Endothelial cell (in vitro differentiated cells): ENCODE measurements around the gene ZNF90. TPM values are rescaled to one million over a fixed set of nuclear protein-coding genes. Genes with fewer than 3 reads are reported as not detected.
A peak's percentile ranks its signal among the peaks of the same experiment; 100 is the strongest.
"Not testable (repeated sequence)": the region's sequence is repeated elsewhere in the genome, so short reads cannot be mapped to it uniquely, and the experiment has no call there.

Experiments
- DNase-seq: peaks from one replicate; pipeline ENCODE4 v3.0.0; 2021; ENCODE audit warnings: low spot score
- H3K27ac Mint-ChIP-seq: one replicate; pipeline ENCODE4 v1.8.0; 2021; ENCODE audit warnings: mixed read lengths, inconsistent platforms; ENCODE audit not compliant: unreplicated experiment
- H3K27me3 Mint-ChIP-seq: one replicate; pipeline ENCODE4 v1.8.0; 2021; ENCODE audit warnings: mild to moderate bottlenecking, moderate library complexity, mixed read lengths, inconsistent platforms; ENCODE audit not compliant: unreplicated experiment
- H3K36me3 Mint-ChIP-seq: one replicate; pipeline ENCODE4 v1.8.0; 2021; ENCODE audit warnings: mild to moderate bottlenecking, low read depth, mixed read lengths, inconsistent platforms; ENCODE audit not compliant: unreplicated experiment
- H3K4me1 Mint-ChIP-seq: one replicate; pipeline ENCODE4 v1.8.0; 2021; ENCODE audit warnings: mild to moderate bottlenecking, mixed read lengths, inconsistent platforms; ENCODE audit not compliant: unreplicated experiment
- H3K4me3 Mint-ChIP-seq: one replicate; pipeline ENCODE4 v1.8.0; 2021; ENCODE audit warnings: mild to moderate bottlenecking, mixed read lengths, inconsistent platforms; ENCODE audit not compliant: unreplicated experiment
- H3K9me3 Mint-ChIP-seq: one replicate; pipeline ENCODE4 v1.8.0; 2021; ENCODE audit warnings: mixed read lengths, inconsistent platforms; ENCODE audit not compliant: unreplicated experiment
- total RNA-seq: library from RNA; stranded (reverse); fragmentation: NEBNext Ultra II Directional; extraction: Animal tissue kit (Norgen Biotek cat#: 25700); gene quantifications from one replicate; pipeline ENCODE4 v1.2.1, GENCODE V29; 2021; ENCODE audit not compliant: unreplicated experiment
- TF ChIP-seq, protein P1 (sequence below): fragments of 200-600 bp; sonication (generic); IDR thresholded peaks from one replicate; pipeline ENCODE4 v1.5.0; 2021; ENCODE audit warnings: antibody characterized with exemption; ENCODE audit not compliant: unreplicated experiment

ZNF90 gene
- total RNA-seq, 1 donor from 2014 or later = 16.7 TPM

DNA sequence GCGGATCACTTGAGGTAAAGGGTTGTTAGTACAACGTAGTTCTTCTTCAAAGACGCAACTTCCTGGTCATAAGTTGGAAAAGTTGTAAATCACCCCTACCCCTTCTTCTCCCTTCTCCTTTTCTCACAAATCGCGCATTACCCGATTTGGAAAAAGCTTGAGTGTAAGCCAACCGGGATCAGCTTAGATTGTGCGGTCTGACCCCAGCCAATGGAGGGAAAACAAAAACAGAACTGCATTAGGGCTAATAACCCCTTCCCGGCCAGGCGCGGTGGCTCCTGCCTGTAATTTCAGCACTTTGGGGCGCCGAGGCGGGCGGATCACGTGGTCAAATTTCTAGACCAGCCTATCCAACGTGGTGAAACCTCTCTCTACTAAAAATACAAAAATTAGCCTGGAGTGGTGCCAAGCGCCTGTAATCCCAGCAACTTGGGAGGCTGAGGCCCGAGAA is 806 bp downstream of the ZNF90 start:
- peak; percentile 25 for DNase-seq
- peaks cover 4% of the 10 kb centered on the region for H3K36me3 Mint-ChIP-seq
- peak overlapping the region; percentile 94 for H3K4me3 Mint-ChIP-seq
- TF ChIP-seq, protein P1, sequence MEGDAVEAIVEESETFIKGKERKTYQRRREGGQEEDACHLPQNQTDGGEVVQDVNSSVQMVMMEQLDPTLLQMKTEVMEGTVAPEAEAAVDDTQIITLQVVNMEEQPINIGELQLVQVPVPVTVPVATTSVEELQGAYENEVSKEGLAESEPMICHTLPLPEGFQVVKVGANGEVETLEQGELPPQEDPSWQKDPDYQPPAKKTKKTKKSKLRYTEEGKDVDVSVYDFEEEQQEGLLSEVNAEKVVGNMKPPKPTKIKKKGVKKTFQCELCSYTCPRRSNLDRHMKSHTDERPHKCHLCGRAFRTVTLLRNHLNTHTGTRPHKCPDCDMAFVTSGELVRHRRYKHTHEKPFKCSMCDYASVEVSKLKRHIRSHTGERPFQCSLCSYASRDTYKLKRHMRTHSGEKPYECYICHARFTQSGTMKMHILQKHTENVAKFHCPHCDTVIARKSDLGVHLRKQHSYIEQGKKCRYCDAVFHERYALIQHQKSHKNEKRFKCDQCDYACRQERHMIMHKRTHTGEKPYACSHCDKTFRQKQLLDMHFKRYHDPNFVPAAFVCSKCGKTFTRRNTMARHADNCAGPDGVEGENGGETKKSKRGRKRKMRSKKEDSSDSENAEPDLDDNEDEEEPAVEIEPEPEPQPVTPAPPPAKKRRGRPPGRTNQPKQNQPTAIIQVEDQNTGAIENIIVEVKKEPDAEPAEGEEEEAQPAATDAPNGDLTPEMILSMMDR = no peak
- H3K27me3 Mint-ChIP-seq = peaks cover 5% of the 10 kb centered on the region
- H3K4me1 Mint-ChIP-seq = peaks cover 39% of the 10 kb centered on the region
- peak overlapping the region; percentile 48 for H3K27ac Mint-ChIP-seq
- no peaks in the 10 kb centered on the region for H3K9me3 Mint-ChIP-seq

DNA sequence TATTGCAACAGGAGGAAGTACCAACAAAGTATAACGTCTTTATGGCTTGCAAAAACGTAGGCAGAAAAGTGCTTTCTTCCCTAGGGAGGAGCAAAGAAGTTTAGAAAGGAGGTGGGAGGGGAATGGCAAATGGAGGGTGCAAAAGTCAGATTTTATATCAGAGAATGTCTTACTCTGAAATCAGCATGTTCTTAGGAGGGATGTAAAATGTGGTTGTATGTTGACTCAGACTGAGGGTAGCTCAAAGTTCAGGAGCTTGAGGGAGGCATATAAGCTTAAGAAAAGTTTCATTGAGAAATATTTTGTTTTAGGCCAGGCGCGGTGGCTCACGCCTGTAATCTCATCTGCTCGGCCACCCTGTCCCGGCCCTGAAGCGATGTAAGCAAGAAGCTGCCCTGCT is 1.7 kb downstream of the ZNF90 start:
- no peak for DNase-seq
- TF ChIP-seq, protein P1 = no peak
- peak overlapping the region; percentile 78 for H3K4me3 Mint-ChIP-seq
- no peaks in the 10 kb centered on the region for H3K9me3 Mint-ChIP-seq
- H3K27me3 Mint-ChIP-seq = peaks cover 5% of the 10 kb centered on the region
- peaks cover 4% of the 10 kb centered on the region for H3K36me3 Mint-ChIP-seq
- H3K4me1 Mint-ChIP-seq = peaks cover 40% of the 10 kb centered on the region
- H3K27ac Mint-ChIP-seq = peak overlapping the region; percentile 66

DNA sequence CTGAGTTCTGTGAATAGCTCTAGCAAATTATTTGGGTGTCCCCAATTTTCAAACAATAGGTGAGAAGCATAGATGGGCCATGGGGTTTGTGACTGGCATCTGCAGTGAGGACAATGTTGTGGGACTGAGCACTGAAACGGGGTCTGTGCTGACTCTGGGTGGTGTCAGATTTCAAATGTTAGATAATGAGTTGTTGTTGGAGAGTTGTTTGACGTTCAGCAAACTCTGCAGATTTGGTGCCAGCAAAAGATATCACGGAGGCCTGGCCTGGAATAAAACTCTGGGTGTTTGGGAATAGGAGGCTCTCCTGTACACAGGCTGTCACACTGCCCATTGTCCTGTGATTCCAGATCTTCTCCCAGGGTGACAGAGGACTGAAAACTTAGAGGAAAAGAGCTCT is 2.9 kb downstream of the ZNF90 start:
- peaks cover 40% of the 10 kb centered on the region for H3K4me1 Mint-ChIP-seq
- H3K9me3 Mint-ChIP-seq = no peaks in the 10 kb centered on the region
- DNase-seq = no peak
- peaks cover 5% of the 10 kb centered on the region for H3K27me3 Mint-ChIP-seq
- TF ChIP-seq, protein P1 = no peak
- no peak overlapping the region for H3K27ac Mint-ChIP-seq
- H3K4me3 Mint-ChIP-seq = no peak overlapping the region
- H3K36me3 Mint-ChIP-seq = peaks cover 4% of the 10 kb centered on the region

DNA sequence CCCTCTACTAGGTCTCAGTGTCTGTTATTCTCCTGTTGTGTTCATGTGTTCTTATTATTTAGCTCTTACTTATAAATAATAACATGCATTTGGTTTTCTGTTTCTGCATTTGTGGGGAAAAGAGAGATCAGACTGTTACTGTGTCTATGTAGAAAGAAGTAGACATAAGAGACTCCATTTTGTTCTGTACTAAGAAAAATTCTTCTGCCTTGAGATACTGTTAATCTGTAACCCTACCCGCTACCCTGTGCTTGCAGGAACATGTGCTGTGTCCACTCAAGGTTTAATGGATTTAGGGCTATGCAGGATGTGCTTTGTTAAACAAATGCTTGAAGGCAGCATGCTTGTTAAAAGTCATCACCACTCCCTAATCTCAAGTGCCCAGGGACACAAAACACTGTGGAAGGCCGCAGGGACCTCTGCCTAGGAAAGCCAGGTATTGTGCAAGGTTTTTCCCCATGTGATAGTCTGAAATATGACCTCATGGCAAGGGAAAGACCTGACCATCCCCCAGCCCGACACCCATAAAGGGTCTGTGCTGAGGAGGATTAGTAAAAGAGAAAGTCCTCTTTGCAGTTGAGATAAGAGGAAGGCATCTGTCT is 4.5 kb downstream of the ZNF90 start:
- Mint-ChIP-seq H3K4me1 (peaks cover 40% of the 10 kb centered on the region), H3K4me3 (peak overlapping the region; percentile 77), H3K27ac (peak overlapping the region; percentile 94)
- not testable (repeated sequence) for H3K36me3 Mint-ChIP-seq, H3K27me3 Mint-ChIP-seq, H3K9me3 Mint-ChIP-seq
- peak; percentile 8 for DNase-seq

DNA sequence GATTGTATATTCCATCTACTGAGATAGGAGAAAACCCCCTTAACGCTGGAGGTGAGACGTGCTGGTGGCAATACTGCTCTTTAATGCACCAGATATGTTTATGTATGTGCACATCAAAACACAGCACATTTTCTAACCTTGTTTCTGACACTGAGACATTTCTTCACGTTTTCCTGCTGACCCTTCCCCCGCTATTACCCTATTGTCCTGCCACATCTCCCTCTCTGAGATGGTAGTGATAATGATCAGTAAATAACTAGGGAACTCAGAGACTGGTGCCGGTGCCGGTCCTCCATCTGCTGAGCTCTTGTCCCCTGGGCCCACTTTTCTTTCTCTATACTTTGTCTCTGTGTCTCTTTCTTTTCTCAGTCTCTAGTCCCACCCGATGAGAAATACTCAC is 5.1 kb downstream of the ZNF90 start:
- Mint-ChIP-seq H3K4me1 (peaks cover 42% of the 10 kb centered on the region), H3K27ac (peak overlapping the region; percentile 94), H3K4me3 (peak overlapping the region; percentile 77)
- not testable (repeated sequence) for H3K27me3 Mint-ChIP-seq, H3K36me3 Mint-ChIP-seq, DNase-seq, H3K9me3 Mint-ChIP-seq

DNA sequence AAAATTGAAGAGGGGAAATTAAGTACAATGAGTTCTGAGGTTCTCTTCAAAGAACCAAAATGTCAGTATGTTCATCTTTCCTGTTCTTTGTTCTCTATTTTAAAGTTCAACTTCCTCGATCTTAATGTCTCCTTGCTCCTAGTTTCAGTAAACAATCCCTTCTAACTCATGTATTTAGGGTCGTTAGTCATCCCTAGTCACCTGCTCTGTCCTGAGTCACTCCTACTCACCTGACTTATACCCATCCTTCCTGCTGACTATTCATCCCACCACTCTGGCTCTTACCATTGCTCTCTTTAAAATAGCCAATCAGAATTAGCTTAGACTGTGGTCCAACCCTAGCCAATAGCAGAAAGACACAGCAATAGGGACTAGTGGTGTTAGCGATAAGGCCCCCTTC is 24.3 kb downstream of the ZNF90 start:
- peak overlapping the region; percentile 14 for H3K4me3 Mint-ChIP-seq
- H3K27ac Mint-ChIP-seq = no peak overlapping the region
- TF ChIP-seq, protein P1 = no peak
- peaks cover 64% of the 10 kb centered on the region for H3K36me3 Mint-ChIP-seq
- H3K27me3 Mint-ChIP-seq = peaks cover 2% of the 10 kb centered on the region
- H3K4me1 Mint-ChIP-seq = no peaks in the 10 kb centered on the region
- H3K9me3 Mint-ChIP-seq = peaks cover 11% of the 10 kb centered on the region
- DNase-seq = no peak
